A549 (cell line): ENCODE measurements around the gene RNPS1. TPM values are rescaled to one million over a fixed set of nuclear protein-coding genes. Genes with fewer than 3 reads are reported as not detected.
A peak's percentile ranks its signal among the peaks of the same experiment; 100 is the strongest.

Experiments used
- ATAC-seq, 2 experiments: fragments of 200-7000 bp in 1 of 2; fragments of >200 bp in 1 of 2; cut with Nextera tagmentation in 1 of 2; cut with Tn5 transposase in 1 of 2; 3 replicates each; pipeline versions ENCODE4 v1.8.0 to v1.9.1; 2018 to 2020; ENCODE audit warnings: mild to moderate bottlenecking in 1 of 2, moderate library complexity in 1 of 2
- CTCF ChIA-PET: fragments of 300-600 bp; sonication (Branson Sonifier 250); formaldehyde crosslinking; extraction: SDS; loops from one replicate; lab custom pipeline; 2021; ENCODE audit warnings: antibody characterized with exemption, inconsistent platforms; lab: Yijun Ruan, JAX
- POLR2A ChIA-PET: fragments of 350-600 bp; formaldehyde crosslinking; extraction: SDS; loops from one replicate; lab custom pipeline; 2021; ENCODE audit warnings: antibody characterized with exemption, inconsistent platforms; lab: Yijun Ruan, JAX
- DNase-seq, 2 experiments: peaks; one replicate each; pipeline versions ENCODE4 v3.0.0 to v3.0.0-alpha.2; 2011 to 2016; ENCODE audit warnings: low read depth in 1 of 2, low spot score in 1 of 2
- FAIRE-seq: peaks from 2 replicates; lab custom pipeline; 2011; peaks lifted over from hg19 to GRCh38; lab: Jason Lieb, UNC
- H3K27ac ChIP-seq, 2 experiments: fragments of >200 bp; sonication (Bioruptor Twin); formaldehyde crosslinking; 3 replicates each; pipeline ENCODE4 v1.5.1; 2016 to 2017
- H3K4me1 ChIP-seq: fragments of >200 bp; sonication (Bioruptor Twin); formaldehyde crosslinking; 3 replicates; pipeline ENCODE4 v1.6.1; 2016
- H3K4me2 ChIP-seq: fragments of >200 bp; sonication (Bioruptor Twin); formaldehyde crosslinking; 3 replicates; pipeline ENCODE4 v1.6.1; 2016
- H3K4me3 ChIP-seq: fragments of >200 bp; sonication (Bioruptor Twin); formaldehyde crosslinking; 3 replicates; pipeline ENCODE4 v1.5.1; 2016
- H3K9me3 ChIP-seq: fragments of >200 bp; sonication (Bioruptor Twin); formaldehyde crosslinking; 3 replicates; pipeline ENCODE4 v1.6.1; 2016
- BHLHE40 ChIP-seq: IDR thresholded peaks from 2 replicates; pipeline ENCODE4 v1.6.1; 2012; ENCODE audit warnings: low read depth, low read length, inconsistent platforms
- CBX8 ChIP-seq: fragments of 200-600 bp; sonication (generic); IDR thresholded peaks from 2 replicates; pipeline ENCODE4 v1.6.1; 2016
- CEBPB ChIP-seq, 2 experiments: fragments of >200 bp in 1 of 2; sonication (Bioruptor Twin) in 1 of 2; formaldehyde crosslinking in 1 of 2; IDR thresholded peaks; 2 replicates each; pipeline ENCODE4 v1.6.1; 2012 to 2016
- EP300 ChIP-seq, 2 experiments: fragments of >200 bp; sonication (Bioruptor Twin); formaldehyde crosslinking; IDR thresholded peaks; 2 replicates in 1 of 2; 3 replicates in 1 of 2; pipeline ENCODE4 v1.6.1; 2016 to 2017
- ESRRA ChIP-seq: fragments of 150-350 bp; IDR thresholded peaks from 2 replicates; pipeline ENCODE4 v1.6.1; 2014; ENCODE audit warnings: mild to moderate bottlenecking, low read length, borderline replicate concordance
- FOSB ChIP-seq: fragments of 250-450 bp; sonication (Bioruptor Pico); IDR thresholded peaks from 2 replicates; pipeline ENCODE4 v1.5.0; 2020; ENCODE audit warnings: mild to moderate bottlenecking, moderate library complexity
- FOSL2 ChIP-seq, 2 experiments: fragments of 450-650 bp in 1 of 2; fragments of >200 bp in 1 of 2; sonication (Bioruptor Twin) in 1 of 2; formaldehyde crosslinking; IDR thresholded peaks; 2 replicates each; pipeline versions ENCODE4 v1.5.0 to v1.6.1; 2016 to 2020; ENCODE audit warnings: mild to moderate bottlenecking in 1 of 2, moderate library complexity in 1 of 2
- FOXS1 ChIP-seq: fragments of 250-450 bp; sonication (Bioruptor Pico); IDR thresholded peaks from 2 replicates; pipeline ENCODE4 v1.5.0; 2020; ENCODE audit warnings: mild to moderate bottlenecking, moderate library complexity
- GATA3 ChIP-seq: IDR thresholded peaks from 2 replicates; pipeline ENCODE4 v1.6.1; 2012; ENCODE audit warnings: borderline replicate concordance
- HOXA7 ChIP-seq: fragments of 250-450 bp; sonication (Bioruptor Pico); IDR thresholded peaks from 2 replicates; pipeline ENCODE4 v1.5.0; 2020; ENCODE audit warnings: mild to moderate bottlenecking, moderate library complexity
- HOXB13 ChIP-seq: fragments of 250-450 bp; sonication (Bioruptor Pico); IDR thresholded peaks from 2 replicates; pipeline ENCODE4 v1.5.0; 2020; ENCODE audit warnings: low read depth, mild to moderate bottlenecking, moderate library complexity
- HOXB5 ChIP-seq: fragments of 250-450 bp; sonication (Bioruptor Pico); IDR thresholded peaks from 2 replicates; pipeline ENCODE4 v1.5.0; 2020; ENCODE audit warnings: mild to moderate bottlenecking, moderate library complexity
- JUN ChIP-seq, 2 experiments: fragments of >200 bp; sonication (Bioruptor Twin); formaldehyde crosslinking; IDR thresholded peaks; 2 replicates in 1 of 2; 3 replicates in 1 of 2; pipeline ENCODE4 v1.6.1; 2016 to 2017
- JUNB ChIP-seq: fragments of >200 bp; sonication (Bioruptor Twin); formaldehyde crosslinking; IDR thresholded peaks from 2 replicates; pipeline ENCODE4 v1.6.1; 2016
- KDM1A ChIP-seq: fragments of 200-600 bp; sonication (generic); IDR thresholded peaks from 2 replicates; pipeline ENCODE4 v1.6.1; 2016; ENCODE audit warnings: low read depth, mild to moderate bottlenecking
- KDM5A ChIP-seq: fragments of 200-600 bp; sonication (generic); IDR thresholded peaks from 2 replicates; pipeline ENCODE4 v1.6.1; 2016; ENCODE audit warnings: antibody characterized with exemption, mild to moderate bottlenecking
- MAFK ChIP-seq: fragments of 450-650 bp; IDR thresholded peaks from 2 replicates; pipeline ENCODE4 v1.6.1; 2014; ENCODE audit not compliant: partially characterized antibody
- MYC ChIP-seq: IDR thresholded peaks from 2 replicates; pipeline ENCODE4 v1.6.1; 2012; ENCODE audit warnings: mild to moderate bottlenecking, inconsistent platforms, low read length, improper control_type of control experiment, borderline replicate concordance
- NFE2L2 ChIP-seq: fragments of 150-350 bp; conservative IDR thresholded peaks from 2 replicates; pipeline ENCODE4 v1.6.1; 2014; ENCODE audit warnings: low read length
- NPAS2 ChIP-seq: fragments of 250-450 bp; sonication (Bioruptor Pico); IDR thresholded peaks from 2 replicates; pipeline ENCODE4 v1.8.0; 2022; ENCODE audit warnings: mild to moderate bottlenecking, moderate library complexity, borderline replicate concordance
- NR3C1 ChIP-seq: fragments of >200 bp; sonication (Bioruptor Twin); formaldehyde crosslinking; IDR thresholded peaks from 3 replicates; pipeline ENCODE4 v1.6.1; 2017
- PHF8 ChIP-seq: fragments of 200-600 bp; sonication (generic); IDR thresholded peaks from 2 replicates; pipeline ENCODE4 v1.6.1; 2016; ENCODE audit warnings: low read depth, mild to moderate bottlenecking, antibody characterized with exemption, moderate library complexity, borderline replicate concordance
- POLR2A ChIP-seq: IDR thresholded peaks from 2 replicates; pipeline ENCODE4 v1.6.1; 2012; ENCODE audit warnings: mild to moderate bottlenecking, low read length
- RARB ChIP-seq: fragments of 250-450 bp; sonication (Bioruptor Pico); IDR thresholded peaks from 2 replicates; pipeline ENCODE4 v1.8.0; 2021; ENCODE audit warnings: mild to moderate bottlenecking, moderate library complexity
- RCOR1 ChIP-seq: fragments of 150-350 bp; IDR thresholded peaks from 2 replicates; pipeline ENCODE4 v1.6.1; 2014; ENCODE audit warnings: antibody characterized with exemption, low read length, low read depth
- RFX5 ChIP-seq: fragments of 450-650 bp; IDR thresholded peaks from 2 replicates; pipeline ENCODE4 v1.7.1; 2014; ENCODE audit warnings: antibody characterized with exemption, mild to moderate bottlenecking, moderate library complexity
- SMC3 ChIP-seq: fragments of >200 bp; sonication (Bioruptor Twin); formaldehyde crosslinking; IDR thresholded peaks from 3 replicates; pipeline ENCODE4 v1.6.1; 2018; ENCODE audit warnings: inconsistent platforms
- TFCP2L1 ChIP-seq: fragments of 250-450 bp; sonication (Bioruptor Pico); IDR thresholded peaks from 2 replicates; pipeline ENCODE4 v1.5.0; 2021; ENCODE audit warnings: mild to moderate bottlenecking
- TP53 ChIP-seq: fragments of 250-450 bp; sonication (Bioruptor Pico); IDR thresholded peaks from 2 replicates; pipeline ENCODE4 v1.5.0; 2021; ENCODE audit warnings: mild to moderate bottlenecking, moderate library complexity
- ZC3H11A ChIP-seq: fragments of 450-650 bp; IDR thresholded peaks from 2 replicates; pipeline ENCODE4 v1.6.1; 2014; ENCODE audit warnings: antibody characterized with exemption, mild to moderate bottlenecking
- ZFP36 ChIP-seq: fragments of 450-650 bp; IDR thresholded peaks from 2 replicates; pipeline ENCODE4 v1.6.1; 2014; ENCODE audit warnings: borderline replicate concordance; ENCODE audit not compliant: partially characterized antibody
- ZNF302 ChIP-seq: fragments of 250-450 bp; sonication (Bioruptor Pico); IDR thresholded peaks from 2 replicates; pipeline ENCODE4 v1.9.0; 2021; ENCODE audit warnings: inconsistent platforms, mild to moderate bottlenecking, moderate library complexity
- ZSCAN20 ChIP-seq: fragments of 250-450 bp; sonication (Bioruptor Pico); IDR thresholded peaks from 2 replicates; pipeline ENCODE4 v1.8.0; 2022; ENCODE audit warnings: mild to moderate bottlenecking, moderate library complexity
- WGBS: methylation state at CpG from one replicate; pipeline ENCODE4 v1.1.6; 2017; ENCODE audit errors: missing lambda C conversion rate; 5-methylcytosine and 5-hydroxymethylcytosine counted together
- polyA plus RNA-seq, 4 experiments: library from polyadenylated mRNA; depleted of rRNA in 3 of 4; stranded (reverse); fragments of >200 nt; fragmentation: RNase III in 1 of 4; extraction: RNeasy Plus Mini Kit Qiagen cat#74134 plus additional on column Dnase treatment in 1 of 4; gene quantifications; 2 replicates in 3 of 4; 3 replicates in 1 of 4; pipeline ENCODE4 v1.2.3, GENCODE V29; 2011 to 2017
- TF ChIP-seq, protein P1 (sequence below): IDR thresholded peaks from 2 replicates; pipeline ENCODE4 v1.6.1; 2012
- TF ChIP-seq, protein P2 (sequence below): fragments of >200 bp; sonication (Bioruptor Twin); formaldehyde crosslinking; IDR thresholded peaks from 2 replicates; pipeline ENCODE4 v1.6.1; 2016
- TF ChIP-seq, protein P3 (sequence below): IDR thresholded peaks from 2 replicates; pipeline ENCODE4 v1.6.1; 2012; ENCODE audit warnings: low read depth, borderline replicate concordance
- TF ChIP-seq, protein P4 (sequence below): fragments of 150-350 bp; IDR thresholded peaks from 2 replicates; pipeline ENCODE4 v1.6.1; 2014; ENCODE audit warnings: low read depth, mild to moderate bottlenecking, low read length
- TF ChIP-seq, protein P5 (sequence below): IDR thresholded peaks from 2 replicates; pipeline ENCODE4 v1.6.1; 2012

Gene RNPS1
- polyA plus RNA-seq, 2 of the 4 experiments (the other 2 are of a cell fraction), result 183 to 200 TPM

DNA sequence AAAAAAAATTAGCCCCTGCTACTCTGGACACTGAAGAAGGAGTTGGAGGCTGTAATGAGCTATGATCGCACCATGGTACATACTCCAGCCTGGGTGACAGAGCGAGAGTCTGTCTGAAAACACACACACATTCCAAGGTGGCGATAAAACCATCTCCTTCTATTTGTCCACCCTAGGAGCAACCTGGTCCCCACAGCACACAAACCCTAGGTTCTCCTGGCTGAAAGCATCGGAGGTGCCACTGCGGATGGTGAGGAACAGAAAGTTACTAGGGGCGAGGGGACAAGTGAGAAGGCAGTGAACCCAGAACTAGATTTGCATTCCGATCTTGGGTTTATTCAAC, 15.1 kb downstream of the RNPS1 start (continued):
- no peak for TF ChIP-seq NPAS2 (CRISPR knock-in tag)
- TF ChIP-seq, all 56 proteins: peak for 0

DNA sequence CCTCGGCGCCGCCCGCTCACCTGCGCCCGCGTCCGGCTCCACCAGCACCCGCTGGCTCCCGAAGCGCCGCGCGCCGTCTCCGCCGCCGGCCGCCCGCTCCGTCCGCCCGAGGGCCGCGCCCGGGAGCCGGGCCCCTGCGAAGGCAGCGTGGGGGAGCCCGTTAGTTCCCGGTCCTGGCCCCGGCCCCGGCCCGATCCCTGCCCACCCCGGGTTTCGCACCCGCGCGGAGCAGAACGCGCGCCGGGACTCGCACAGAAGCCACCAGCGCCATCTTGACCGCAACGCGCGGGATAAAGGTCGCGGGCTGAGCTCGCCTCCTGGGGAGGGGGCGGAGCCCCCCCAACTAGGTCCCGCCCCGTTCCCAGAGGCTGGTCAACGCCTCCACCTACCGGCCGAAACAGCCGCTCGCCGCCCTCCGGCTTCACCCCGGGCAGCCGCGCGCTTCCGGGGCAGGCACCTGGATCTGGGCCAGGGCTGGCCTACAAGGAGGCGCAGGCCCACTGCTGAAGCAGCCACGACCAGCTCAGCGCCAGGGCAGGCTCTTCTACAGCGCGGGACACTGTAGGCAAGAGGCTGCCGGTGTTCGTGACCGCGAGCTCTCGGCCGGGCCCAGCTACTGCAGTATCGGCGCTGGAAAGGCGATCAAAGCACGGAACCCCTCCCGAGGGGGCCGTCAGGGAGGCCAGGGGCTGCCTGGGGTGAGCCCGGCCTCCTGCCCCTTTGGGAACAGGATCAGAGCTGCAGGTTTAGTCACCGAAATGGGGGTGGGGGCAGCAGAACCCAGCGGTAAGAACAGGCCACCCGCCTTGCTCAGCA, 16.4 kb downstream of the RNPS1 start, which contains the start of gene ECI1:
ECI1 (minus strand) TSS at position 292 of the 816 bp plus-strand sequence; CDS start at position 271, 21 bp downstream.
- 12% methylated on average over 4 of the region's 88 CpGs for WGBS
- Histone ChIP-seq H3K27ac (peak within 1 kb of the TSS; percentile 96 to 98), H3K9me3 (no peaks in the 10 kb centered on the region), H3K4me1 (peaks cover 20% of the 10 kb centered on the region), H3K4me3 (peak within 1 kb of the TSS; percentile 91), H3K4me2 (peak within 1 kb of the TSS; percentile 70)
- peak; percentile 83 to 88 for ATAC-seq
- peak; percentile 96 to 98 for DNase-seq
- CTCF ChIA-PET, result interaction anchor here (0.5 to 3.5 kb wide), 28 partner anchors 8 to 250 kb away, joined by 3 to 33 read pairs (median 3); partner anchors contain the start of genes CASKIN1, E4F1 and TRAF7
- POLR2A ChIA-PET, result interaction anchor here (0.8 to 4.9 kb wide), 17 partner anchors 9 to 352 kb away, joined by 3 to 25 read pairs (median 4); partner anchors contain the start of genes DNASE1L2, PGP, RNPS1 and RPS2
- FAIRE-seq, result no peak
- TF ChIP-seq ZC3H11A (no peak), POLR2A (peak; percentile 88), BHLHE40 (no peak), TFCP2L1 (CRISPR knock-in tag) (peak; percentile 31; the same call in 1 of the 2 replicates), RFX5 (no peak), ESRRA (peak; percentile 18; the same call in 1 of the 2 replicates), HOXB13 (CRISPR knock-in tag) (no peak), JUN (IDR thresholded peaks at IDR 0.05) (peak; percentile 87 to 96), JUNB (no peak), RCOR1 (no peak), KDM1A (no peak), MYC (peak; percentile 32; the same call in 1 of the 2 replicates), TP53 (0 out of 2 replicates have a peak, but pooled peaks have one; percentile 14), FOSB (peak; percentile 28; the same call in 1 of the 2 replicates), HOXB5 (no peak), HOXA7 (no peak), NFE2L2 (no peak), RARB (no peak), NR3C1 (no peak), ZNF302 (CRISPR knock-in tag) (no peak), EP300 (IDR thresholded peaks at IDR 0.05) (no peak), FOSL2 (IDR thresholded peaks at IDR 0.05) (no peak), FOSL2 (CRISPR knock-in tag; IDR thresholded peaks at IDR 0.05) (no peak; the same call in 1 of the 2 replicates), ZFP36 (no peak), NPAS2 (CRISPR knock-in tag) (no peak), FOXS1 (CRISPR knock-in tag) (no peak), CEBPB (IDR thresholded peaks at IDR 0.05) (no peak), GATA3 (0 out of 2 replicates have a peak, but pooled peaks have one; percentile 20), SMC3 (peak; percentile 46; the same call in 2 of the 3 replicates), CBX8 (no peak), ZSCAN20 (CRISPR knock-in tag) (no peak), MAFK (no peak), PHF8 (0 out of 2 replicates have a peak, but pooled peaks have one; percentile 20), KDM5A (0 out of 2 replicates have a peak, but pooled peaks have one; percentile 41)
- TF ChIP-seq, protein P1, sequence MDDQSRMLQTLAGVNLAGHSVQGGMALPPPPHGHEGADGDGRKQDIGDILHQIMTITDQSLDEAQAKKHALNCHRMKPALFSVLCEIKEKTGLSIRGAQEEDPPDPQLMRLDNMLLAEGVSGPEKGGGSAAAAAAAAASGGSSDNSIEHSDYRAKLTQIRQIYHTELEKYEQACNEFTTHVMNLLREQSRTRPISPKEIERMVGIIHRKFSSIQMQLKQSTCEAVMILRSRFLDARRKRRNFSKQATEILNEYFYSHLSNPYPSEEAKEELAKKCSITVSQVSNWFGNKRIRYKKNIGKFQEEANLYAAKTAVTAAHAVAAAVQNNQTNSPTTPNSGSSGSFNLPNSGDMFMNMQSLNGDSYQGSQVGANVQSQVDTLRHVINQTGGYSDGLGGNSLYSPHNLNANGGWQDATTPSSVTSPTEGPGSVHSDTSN, result no peak; the same call in 1 of the 2 replicates
- TF ChIP-seq, protein P2, sequence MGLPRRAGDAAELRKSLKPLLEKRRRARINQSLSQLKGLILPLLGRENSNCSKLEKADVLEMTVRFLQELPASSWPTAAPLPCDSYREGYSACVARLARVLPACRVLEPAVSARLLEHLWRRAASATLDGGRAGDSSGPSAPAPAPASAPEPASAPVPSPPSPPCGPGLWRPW, result no peak
- TF ChIP-seq, protein P3, sequence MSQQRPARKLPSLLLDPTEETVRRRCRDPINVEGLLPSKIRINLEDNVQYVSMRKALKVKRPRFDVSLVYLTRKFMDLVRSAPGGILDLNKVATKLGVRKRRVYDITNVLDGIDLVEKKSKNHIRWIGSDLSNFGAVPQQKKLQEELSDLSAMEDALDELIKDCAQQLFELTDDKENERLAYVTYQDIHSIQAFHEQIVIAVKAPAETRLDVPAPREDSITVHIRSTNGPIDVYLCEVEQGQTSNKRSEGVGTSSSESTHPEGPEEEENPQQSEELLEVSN, result 0 out of 2 replicates have a peak, but pooled peaks have one; percentile 39
- TF ChIP-seq, protein P4, sequence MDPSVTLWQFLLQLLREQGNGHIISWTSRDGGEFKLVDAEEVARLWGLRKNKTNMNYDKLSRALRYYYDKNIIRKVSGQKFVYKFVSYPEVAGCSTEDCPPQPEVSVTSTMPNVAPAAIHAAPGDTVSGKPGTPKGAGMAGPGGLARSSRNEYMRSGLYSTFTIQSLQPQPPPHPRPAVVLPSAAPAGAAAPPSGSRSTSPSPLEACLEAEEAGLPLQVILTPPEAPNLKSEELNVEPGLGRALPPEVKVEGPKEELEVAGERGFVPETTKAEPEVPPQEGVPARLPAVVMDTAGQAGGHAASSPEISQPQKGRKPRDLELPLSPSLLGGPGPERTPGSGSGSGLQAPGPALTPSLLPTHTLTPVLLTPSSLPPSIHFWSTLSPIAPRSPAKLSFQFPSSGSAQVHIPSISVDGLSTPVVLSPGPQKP, result no peak
- TF ChIP-seq, protein P5, sequence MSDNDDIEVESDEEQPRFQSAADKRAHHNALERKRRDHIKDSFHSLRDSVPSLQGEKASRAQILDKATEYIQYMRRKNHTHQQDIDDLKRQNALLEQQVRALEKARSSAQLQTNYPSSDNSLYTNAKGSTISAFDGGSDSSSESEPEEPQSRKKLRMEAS, result peak; percentile 78
